Measurements from ENCODE around the gene SPACA4.

Gene SPACA4

DNA sequence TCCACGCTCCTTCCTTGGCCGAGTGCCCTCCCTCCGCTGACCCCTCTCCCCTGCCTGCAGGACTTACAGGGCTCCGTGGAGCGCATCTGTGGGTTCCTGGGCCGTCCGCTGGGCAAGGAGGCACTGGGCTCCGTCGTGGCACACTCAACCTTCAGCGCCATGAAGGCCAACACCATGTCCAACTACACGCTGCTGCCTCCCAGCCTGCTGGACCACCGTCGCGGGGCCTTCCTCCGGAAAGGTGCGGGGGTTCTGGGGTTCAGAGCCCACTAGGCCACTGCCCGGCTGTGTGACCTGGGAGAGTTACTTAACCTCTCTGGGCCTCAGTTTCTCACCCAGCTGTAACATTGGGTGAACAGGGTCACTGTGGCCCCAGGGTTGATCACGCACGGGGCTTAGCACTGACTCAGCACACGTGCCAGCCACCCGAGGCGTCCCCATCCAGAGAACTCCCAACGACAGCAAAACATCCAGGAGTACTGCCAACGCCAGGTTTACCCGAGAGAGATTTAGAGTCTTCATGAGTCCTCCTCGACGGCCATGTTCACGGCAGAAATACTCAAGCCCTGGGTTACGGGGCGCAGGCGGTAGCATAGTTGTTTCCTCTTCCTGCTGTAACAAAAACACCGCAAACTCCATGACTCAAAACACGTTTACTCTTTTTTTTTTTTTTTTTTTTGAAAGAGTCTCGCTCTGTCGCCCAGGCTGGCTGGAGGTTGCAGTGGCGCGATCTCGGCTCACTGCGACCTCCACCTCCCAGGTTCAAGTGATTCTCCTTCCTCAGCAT, 9.7 kb upstream of the SPACA4 start:
- H3K4me3 ChIP-seq (ENCODE audit: low read depth, low read length) = no peak overlapping the region

- no peak overlapping the region for H3K4me3 ChIP-seq (ENCODE audit: low read depth, low read length)
Measured at GRCh38 chr19:48598996-48599700, 7.4 kb upstream of the SPACA4 start.

- H3K4me3 ChIP-seq (ENCODE audit: low read depth, low read length) = no peak overlapping the region
Measured at GRCh38 chr19:48600679-48601417, 5.7 kb upstream of the SPACA4 start.

- H3K4me3 ChIP-seq (ENCODE audit: low read depth, low read length) = no peak overlapping the region
Measured at GRCh38 chr19:48603001-48603400, 3.5 kb upstream of the SPACA4 start.

- H3K4me3 ChIP-seq (ENCODE audit: low read depth, low read length) = no peak overlapping the region
Measured at GRCh38 chr19:48603449-48603848, 3.1 kb upstream of the SPACA4 start.

GRCh38 chr19:48603850-48604249, 2.7 kb upstream of the SPACA4 start:
- no peak overlapping the region for H3K4me3 ChIP-seq (ENCODE audit: low read depth, low read length)

DNA sequence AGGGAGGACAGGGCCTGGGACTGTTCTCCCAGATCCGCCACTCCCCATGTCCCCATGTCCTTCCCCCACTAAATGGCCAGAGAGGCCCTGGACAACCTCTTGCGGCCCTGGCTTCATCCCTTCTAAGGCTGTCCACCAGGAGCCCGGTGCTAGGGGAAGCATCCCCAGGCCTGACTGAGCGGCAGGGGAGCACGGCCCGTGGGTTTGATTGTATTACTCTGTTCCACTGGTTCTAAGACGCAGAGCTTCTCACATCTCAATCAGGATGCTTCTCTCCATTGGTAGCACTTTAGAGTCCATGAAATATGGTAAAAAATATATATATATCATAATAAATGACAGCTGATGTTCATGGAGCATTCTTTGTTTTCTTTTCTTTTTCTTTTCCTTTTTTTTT, 815 bp downstream of the SPACA4 start:
- no peak overlapping the region for H3K4me3 ChIP-seq (ENCODE audit: low read depth, low read length)

DNA sequence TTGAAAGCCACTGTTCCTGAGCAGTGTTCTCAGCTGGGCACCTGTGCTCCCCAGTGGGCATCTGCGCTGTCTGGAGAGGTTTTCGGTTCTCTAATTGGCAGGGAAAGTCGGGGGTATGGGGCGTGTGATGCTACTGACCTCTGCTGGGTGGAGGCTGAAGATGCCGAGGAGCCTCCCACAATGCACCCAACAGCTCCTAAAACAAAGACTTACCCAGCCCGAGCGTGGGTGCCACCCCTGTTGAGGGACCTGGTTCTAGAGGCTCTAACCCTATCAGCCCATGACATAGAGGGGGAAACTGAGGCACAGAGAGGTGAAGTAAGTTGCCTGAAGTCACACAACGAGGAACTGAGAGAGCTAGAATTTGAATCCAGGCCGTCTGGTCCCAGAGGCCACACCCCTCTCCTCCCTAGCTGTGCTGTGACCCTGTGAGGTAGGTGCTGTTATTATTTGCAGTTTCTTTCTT, 2.3 kb downstream of the SPACA4 start:
- H3K4me3 ChIP-seq (ENCODE audit: low read depth, low read length) = no peak overlapping the region

- no peak overlapping the region for H3K4me3 ChIP-seq (ENCODE audit: low read depth, low read length)
Measured at GRCh38 chr19:48609571-48610108, 3.1 kb downstream of the SPACA4 start.

GRCh38 chr19:48611872-48612271, 5.3 kb downstream of the SPACA4 start:
- no peak overlapping the region for H3K4me3 ChIP-seq (ENCODE audit: low read depth, low read length)

- H3K4me3 ChIP-seq (ENCODE audit: low read depth, low read length) = no peak overlapping the region
Measured at GRCh38 chr19:48613024-48613851, 6.7 kb downstream of the SPACA4 start.

- no peak overlapping the region for H3K4me3 ChIP-seq (ENCODE audit: low read depth, low read length)
Measured at GRCh38 chr19:48613852-48614435, 7.4 kb downstream of the SPACA4 start.

- H3K4me3 ChIP-seq (ENCODE audit: low read depth, low read length) = no peak within 1 kb of the TSS
Measured at GRCh38 chr19:48614436-48615230, 8.1 kb downstream of the SPACA4 start, which contains the start of gene FAM83E. TSS of gene FAM83E (minus strand) at chr19:48615076. CDS start at chr19:48613372, 1,704 bp downstream.

DNA sequence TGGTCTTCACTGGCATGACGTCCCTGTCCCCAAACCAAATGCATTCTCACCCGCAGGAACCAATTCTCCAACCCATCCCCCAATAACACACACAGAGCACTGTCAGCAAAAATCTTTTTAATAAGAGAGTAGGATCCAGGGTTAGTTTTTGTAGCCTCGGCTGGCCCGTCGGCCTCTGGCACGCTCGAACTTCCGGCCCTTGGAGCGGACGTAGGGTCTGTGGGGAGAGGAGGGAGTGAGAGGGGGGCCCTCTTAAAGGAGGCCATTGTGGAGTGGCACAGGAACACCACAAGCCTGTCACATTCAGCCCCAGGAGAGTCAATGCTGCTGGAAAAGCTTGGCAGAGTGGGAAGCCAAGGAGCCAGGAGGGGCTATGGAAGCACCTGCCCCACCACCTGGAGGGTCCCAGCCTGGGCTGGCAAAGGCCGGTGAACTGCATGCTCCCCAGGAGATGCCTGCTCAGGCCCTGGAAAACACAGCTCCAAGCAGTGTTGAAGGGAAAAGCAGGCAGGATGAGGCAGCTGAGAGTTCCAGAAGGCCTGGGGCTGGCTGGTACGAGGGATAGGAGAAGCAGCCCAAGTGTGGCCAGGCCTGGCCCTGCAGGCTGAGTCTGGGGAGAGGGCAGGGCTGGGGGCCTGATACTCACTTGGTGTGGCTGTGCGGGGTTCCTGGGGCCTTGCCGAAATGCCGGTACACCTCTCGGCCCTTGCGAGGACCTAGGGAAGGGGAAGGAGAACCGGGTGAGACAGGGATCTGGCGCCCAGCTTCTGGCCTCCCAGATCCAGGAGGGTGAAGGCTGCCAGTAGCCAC, 8.9 kb downstream of the SPACA4 start:
- H3K4me3 ChIP-seq (ENCODE audit: low read depth, low read length) = no peak overlapping the region

DNA sequence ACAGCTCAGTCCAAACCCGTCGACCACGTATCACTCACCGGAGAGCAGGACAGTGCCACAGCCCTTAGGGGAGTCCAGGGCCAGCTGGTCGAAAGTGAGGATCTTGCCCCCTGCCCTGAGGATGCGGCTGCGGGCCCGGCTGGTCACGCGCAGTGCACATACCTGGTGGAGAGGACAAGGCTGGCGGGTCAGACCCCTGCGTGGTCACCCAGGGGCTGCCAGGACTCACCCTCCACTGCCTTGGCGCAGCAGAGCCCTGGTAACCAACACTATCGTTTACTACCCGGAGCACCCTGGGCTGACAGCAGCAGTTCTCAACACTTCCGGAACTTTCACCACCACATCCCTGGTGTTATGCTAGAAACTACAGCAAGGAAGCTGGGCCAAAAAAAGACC, 9.5 kb downstream of the SPACA4 start:
- no peak overlapping the region for H3K4me3 ChIP-seq (ENCODE audit: low read depth, low read length)

DNA sequence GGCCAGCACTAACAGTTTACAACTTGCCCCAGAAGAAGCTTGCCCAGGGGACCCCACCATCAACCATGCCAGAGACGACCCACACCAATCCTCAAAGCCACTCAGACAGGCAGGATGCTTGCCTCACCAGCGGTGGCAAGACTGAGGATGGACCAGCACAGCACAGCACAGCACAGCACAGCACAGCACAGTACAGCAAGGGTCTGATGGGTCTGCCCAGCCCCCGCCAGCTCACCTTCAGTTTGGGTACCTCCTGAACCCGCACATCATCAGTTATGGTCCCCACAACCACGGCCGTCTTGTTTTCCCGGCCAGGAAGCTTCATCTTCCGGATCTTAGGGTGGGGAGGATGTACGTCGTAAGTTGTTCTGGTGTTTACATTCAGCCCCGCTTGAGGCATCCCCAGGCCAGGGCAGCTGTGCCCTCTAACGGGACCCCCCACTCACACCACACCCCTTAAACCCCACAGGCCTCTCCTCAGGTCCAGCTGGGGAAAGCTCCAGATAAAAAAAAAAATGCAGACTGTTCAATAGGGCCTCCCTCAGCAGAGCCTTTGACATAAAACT, 10.0 kb downstream of the SPACA4 start:
- no peak overlapping the region for H3K4me3 ChIP-seq (ENCODE audit: low read depth, low read length)

DNA sequence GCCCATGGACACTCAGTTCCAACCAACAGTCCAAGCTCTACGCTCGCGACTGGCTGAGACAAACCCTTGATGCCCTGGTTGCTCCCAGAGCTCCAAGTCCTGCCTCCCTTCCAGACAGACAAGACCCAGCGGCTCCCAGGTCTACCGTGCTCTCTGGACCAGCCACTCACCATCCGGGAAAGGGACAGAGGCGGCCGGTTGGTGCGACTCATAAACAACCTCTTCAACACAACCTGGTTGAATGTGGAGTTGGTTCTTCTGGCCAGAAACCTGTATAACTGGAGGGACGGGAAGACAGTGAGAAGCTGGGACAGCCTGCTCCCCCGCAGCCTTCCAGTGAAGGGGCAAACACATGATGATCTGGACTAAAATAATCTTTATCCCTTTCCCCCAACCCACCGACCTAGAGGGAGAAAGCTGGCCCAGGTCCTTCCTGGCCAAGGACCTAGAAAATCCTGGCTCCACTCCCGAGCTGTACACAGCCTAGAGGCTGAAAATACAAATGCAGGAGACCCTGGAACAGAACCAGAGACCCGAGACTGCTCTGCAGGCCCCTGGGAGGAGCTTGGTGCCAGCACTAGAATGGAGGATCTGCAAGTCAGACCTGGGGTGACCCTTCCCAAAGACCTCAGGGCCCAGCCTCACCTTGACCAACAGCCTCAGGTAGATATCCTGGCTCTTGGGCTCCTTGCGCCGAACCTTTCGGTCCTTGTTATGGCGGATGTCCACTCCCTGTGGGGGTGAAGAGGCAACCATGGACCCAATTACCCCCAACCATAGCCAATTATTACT, 10.8 kb downstream of the SPACA4 start:
- H3K4me3 ChIP-seq (ENCODE audit: low read depth, low read length) = peak overlapping the region; percentile 98
